HG02623 (cell line): Measurements from ENCODE around the gene NCK1.
"Not testable (repeated sequence)": the region's sequence is repeated elsewhere in the genome, so short reads cannot be mapped to it uniquely, and the experiment has no call there.

Experiments
- ATAC-seq: cut with Tn5 transposase; IDR thresholded peaks from one replicate; pipeline ENCODE4 v1.9.1; 2021; ENCODE audit warnings: moderate library complexity; ENCODE audit not compliant: unreplicated experiment

The NCK1 gene

GRCh38 chr3:136942803-136943202 is 80.8 kb downstream of the NCK1 start:
- no peak for ATAC-seq

- ATAC-seq, result no peak
These were observed 81.4 kb downstream of the NCK1 start for GRCh38 chr3:136943436-136943835.

- no peak for ATAC-seq
These were observed 85.0 kb downstream of the NCK1 start for GRCh38 chr3:136946978-136947377.

DNA sequence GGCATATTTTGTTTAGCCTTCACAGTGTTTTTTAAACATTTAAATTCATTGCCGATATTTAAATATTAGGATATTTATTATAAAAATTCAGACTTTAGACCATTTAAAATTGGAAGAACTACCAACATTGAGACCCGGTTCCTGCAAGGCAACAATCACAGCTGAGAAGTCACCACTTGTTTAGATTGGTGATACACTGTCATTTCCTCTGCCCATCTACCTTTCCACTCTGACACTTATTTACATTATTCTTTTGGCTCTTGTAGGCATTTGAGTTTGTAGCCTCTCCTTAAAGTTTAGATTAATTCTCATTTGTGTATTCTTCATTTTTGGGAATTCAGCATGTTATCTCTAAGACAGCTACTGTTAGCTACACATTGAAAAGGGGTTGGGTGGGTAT is 85.5 kb downstream of the NCK1 start:
- ATAC-seq, result no peak

DNA sequence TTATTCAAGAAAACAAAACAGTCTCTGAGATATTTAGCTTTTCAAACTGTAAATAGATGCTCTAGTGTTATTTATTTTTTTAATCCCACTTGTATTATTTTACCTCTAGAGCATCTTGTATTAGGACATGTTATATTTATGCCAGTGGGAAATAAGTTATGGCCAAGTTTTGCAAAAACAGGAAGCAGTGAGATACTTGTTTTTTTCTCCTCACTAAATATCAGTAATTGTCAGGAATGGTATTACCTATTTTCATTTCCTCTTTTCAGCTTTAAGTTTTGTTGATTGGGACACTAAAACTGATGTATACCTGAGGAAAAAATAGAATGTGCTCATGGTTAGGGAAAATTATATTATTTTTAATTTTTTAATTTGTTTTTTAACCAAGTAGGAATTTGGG is 87.1 kb downstream of the NCK1 start:
- ATAC-seq, result no peak

- no peak for ATAC-seq
These were observed 87.7 kb downstream of the NCK1 start for GRCh38 chr3:136949708-136950107.

GRCh38 chr3:136950623-136951022 is 88.6 kb downstream of the NCK1 start:
- ATAC-seq, result no peak

DNA sequence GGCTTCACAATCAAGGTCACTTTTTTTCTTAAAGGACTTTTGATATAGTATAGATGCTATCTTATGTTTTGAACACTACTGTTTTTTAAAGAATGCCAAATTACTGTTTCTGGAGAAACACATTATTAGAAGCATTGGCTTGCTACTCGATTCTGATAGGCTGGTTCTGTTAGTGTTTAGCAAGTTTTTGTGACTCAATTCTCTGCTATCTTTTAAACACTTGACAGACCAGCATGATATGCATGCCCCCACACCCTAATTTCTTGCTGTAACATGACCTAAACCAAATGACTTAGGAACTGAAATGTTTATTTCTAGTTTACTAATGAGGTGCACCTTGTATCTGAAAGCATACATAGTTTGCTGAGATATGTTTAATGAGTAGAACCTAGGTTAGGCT is 90.3 kb downstream of the NCK1 start:
- no peak for ATAC-seq

DNA sequence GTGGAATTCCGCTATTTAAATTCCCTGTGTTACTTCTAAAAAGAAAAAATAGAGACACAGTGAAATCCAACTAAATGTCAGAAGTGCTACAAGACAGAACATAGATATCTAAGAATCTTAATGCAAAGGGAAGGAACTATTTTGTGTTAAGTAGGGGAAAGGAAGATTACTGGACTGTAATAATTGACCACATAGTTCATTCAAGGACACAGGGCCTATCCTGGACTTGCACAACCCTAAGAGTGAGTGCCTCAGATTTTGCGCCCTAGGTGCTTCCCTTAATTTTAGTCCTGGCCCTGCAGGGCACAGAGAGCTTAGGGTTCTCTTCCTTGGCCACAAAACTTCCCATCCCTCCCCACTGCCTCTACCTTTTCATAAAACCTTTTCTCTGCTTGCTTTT is 92.2 kb downstream of the NCK1 start:
- no peak for ATAC-seq

- ATAC-seq, result no peak
These were observed 93.2 kb downstream of the NCK1 start for GRCh38 chr3:136954980-136955780.

GRCh38 chr3:136955813-136956212 is 93.8 kb downstream of the NCK1 start:
- ATAC-seq, result no peak

- ATAC-seq, result no peak
These were observed 95.0 kb downstream of the NCK1 start for GRCh38 chr3:136956971-136957370.

- ATAC-seq, result no peak
These were observed 95.8 kb downstream of the NCK1 start, which contains the start of gene IL20RB for GRCh38 chr3:136957751-136958288. Gene IL20RB (plus strand): TSS chr3:136957983. CDS start chr3:136958114, 131 bp downstream.

GRCh38 chr3:136958939-136959338 is 96.9 kb downstream of the NCK1 start:
- ATAC-seq, result no peak

DNA sequence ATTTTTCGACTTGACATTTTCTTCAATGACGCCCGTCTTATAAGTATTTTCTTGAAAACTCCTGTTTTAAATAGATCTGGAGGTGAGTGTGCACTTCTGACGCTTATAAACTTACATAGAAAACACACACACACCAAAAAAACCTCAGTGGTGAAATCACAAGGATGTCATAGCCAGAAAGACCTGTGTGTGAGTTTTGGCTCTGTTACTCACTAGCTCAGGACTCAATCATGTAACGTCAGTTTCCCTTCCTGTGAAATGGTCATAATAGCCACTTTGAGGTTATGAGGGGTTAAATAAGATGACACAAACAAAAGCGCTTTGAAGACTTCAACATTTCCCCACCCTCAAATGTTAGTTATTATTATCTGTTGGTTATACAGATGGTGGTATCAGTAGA is 97.6 kb downstream of the NCK1 start:
- ATAC-seq, result no peak

GRCh38 chr3:136960838-136961836 is 99.1 kb downstream of the NCK1 start:
- no peak for ATAC-seq

DNA sequence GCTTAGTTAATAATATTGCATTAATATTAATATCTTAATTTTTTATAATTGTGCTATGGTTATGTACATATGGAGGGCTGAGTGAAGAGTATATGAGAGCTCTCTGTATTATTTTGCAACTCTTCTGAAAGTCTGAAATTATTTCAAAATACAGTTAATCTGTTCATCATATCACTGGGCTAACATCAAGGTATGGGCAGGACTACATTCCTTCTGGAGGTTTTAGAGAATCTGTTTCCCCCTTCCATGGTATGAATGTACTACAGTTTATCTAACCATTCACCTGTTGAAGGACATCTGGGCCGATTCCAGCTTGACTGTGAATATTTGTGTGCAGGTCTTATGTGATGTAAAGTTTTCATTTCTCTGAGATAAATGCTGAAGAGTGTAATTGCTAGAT is 100.9 kb downstream of the NCK1 start:
- ATAC-seq, result no peak

GRCh38 chr3:136969539-136969938 is 107.5 kb downstream of the NCK1 start:
- not testable (repeated sequence) for ATAC-seq

- ATAC-seq, result no peak
These were observed 111.3 kb downstream of the NCK1 start for GRCh38 chr3:136973352-136973751.

GRCh38 chr3:136974670-136975069 is 112.7 kb downstream of the NCK1 start:
- ATAC-seq, result no peak

DNA sequence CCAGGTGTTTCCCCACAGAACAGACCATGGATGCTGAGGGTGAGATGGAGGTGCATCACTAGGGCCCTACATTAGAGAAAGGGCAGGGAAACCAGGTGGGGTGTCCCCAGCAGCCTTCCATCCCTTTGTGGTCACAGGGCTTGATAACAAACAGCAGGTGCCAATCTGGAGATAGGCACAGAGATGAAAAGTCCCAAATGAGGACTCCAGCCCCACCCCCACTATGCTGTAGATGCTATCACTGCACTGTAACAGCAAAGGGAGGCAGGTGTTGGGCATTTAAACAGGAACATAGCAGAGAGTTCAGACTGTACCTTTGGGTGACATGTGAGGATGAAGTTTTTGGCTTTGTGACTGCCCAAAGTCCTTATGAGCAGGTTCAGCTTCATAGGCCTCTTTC is 117.2 kb downstream of the NCK1 start:
- ATAC-seq, result no peak
